GM21576 (cell line): ENCODE measurements around the gene SPATS1.

Source experiments
- ATAC-seq: cut with Tn5 transposase; IDR thresholded peaks from one replicate; pipeline ENCODE4 v1.9.1; 2021; ENCODE audit warnings: mild to moderate bottlenecking, moderate library complexity; ENCODE audit not compliant: unreplicated experiment

SPATS1 gene

GRCh38 chr6:44342489-44342888 lies at the start of gene SPATS1:
TSS of gene SPATS1 (plus strand) at chr6:44342650. CDS start at chr6:44343096, 446 bp downstream.
- ATAC-seq: no peak

- no peak for ATAC-seq
These were observed 49.6 kb upstream of the SPATS1 start for GRCh38 chr6:44292661-44293365.

DNA sequence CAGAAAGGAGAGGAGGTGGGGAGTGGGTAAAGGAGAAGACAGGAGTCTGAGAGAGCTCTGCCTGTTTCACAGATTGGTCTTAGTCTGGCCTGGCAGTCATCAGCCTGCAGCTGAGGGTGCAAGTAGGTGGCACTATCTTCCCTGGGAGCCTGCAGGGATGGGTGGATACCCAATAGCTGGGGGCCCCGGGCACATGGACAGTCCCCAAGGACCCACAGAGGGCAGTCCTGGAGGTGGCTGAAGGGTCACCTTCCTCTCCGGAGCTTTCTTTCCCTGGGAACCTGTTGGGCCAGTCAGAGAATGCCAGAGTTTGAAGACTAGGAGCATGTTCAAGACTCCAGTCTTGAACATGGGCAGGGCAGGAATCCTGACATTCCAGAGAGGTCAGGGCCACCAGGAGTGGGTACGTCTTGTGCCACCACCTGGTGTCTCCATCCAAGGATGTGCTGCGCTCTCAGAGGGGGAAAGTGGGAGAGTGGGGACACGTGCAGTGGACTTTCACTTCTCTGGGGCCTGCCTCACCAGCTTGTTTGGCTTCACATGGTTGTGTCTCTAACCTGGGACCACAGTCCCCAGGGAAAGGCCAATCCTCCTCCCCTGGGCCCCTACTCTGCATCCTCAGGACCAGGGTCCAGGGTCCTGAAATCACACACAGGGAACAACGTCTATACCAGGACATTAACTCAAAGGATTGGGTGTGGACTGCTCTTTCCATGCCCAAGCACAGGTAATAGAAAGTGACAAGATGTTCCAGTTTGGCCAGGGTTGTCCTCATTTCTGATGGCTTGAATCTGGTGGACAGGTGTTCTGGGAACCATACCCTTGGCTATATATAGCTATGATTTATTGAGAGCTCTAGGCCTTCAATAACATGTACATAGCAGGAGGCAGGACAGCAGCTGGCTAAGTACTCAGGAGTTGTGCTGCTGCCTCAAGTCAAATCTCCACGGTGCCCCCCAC lies 47.3 kb upstream of the SPATS1 start:
- ATAC-seq: no peak

GRCh38 chr6:44297063-44298038 lies 45.1 kb upstream of the SPATS1 start:
- ATAC-seq: no peak

- no peak for ATAC-seq
These were observed 44.2 kb upstream of the SPATS1 start for GRCh38 chr6:44298055-44298803.

DNA sequence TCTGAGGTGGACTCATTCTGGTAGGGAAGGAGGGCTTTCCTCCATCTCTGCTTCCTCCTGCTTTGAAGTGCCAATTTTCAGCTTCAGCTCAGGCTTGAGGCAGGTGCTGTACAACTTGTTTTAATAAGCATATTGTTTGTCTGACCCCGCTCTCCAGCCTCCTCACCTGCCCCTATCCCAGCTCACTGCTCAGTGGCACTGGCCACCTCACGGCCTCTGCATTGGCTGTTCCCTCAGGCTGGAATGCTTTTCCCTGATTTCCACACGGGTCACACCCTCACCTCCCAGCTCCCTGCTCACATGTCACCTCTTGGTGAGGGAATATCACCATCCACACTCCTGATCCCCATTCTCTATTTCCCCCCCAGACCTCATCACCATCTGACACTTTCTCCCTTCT lies 43.6 kb upstream of the SPATS1 start:
- ATAC-seq: no peak

DNA sequence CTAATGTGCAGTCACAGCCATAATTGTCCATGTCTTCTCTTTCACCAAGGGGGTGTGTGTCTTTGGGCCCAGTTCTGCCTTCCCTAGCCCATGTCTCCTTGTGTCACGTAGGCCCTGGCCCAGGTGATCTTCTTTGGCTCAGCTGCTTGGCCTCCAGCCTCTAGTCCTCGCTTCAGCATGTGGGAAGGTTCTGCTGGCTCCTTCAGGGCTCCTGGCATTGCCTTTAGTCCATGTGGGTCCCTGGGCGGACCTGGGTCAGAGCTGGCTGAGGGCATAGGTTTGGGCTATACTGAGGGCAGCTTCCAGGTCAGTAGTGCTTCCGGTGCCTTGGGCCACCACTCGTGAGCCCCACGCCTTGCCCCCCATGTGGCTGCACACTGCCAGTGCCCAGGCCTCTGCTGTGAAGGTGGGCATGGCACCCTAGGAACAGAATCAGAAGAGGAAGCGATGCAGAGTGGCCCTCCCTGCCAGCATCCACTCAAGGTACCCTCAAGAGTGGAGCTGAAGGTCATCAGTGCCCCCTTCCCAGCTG lies 42.1 kb upstream of the SPATS1 start:
- ATAC-seq: no peak

GRCh38 chr6:44301106-44301505 lies 41.3 kb upstream of the SPATS1 start:
- no peak for ATAC-seq

GRCh38 chr6:44301782-44302564 lies 40.5 kb upstream of the SPATS1 start:
- no peak for ATAC-seq

- no peak for ATAC-seq
These were observed 39.6 kb upstream of the SPATS1 start for GRCh38 chr6:44302856-44303255.

DNA sequence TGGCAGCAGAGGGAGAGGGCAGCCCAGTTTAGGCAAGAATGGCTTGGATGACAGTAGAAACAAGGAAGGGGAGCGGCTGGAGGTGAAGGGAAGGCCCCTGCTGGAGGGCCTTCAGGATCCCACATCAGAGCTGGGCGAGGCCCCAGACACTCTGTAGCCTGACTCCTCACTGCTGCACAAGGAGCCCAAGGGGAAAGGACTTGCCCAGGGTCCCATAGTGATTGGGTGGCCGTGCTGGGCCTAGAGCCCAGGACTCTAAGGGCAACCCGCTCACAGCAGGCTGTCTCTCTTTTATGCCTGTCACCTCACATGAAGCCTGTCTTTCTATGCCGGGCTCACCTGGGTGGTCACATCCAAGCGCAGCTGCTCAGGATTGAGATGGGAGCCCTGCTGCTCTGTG lies 38.6 kb upstream of the SPATS1 start:
- ATAC-seq: no peak

GRCh38 chr6:44304282-44305199 lies 37.9 kb upstream of the SPATS1 start:
- no peak for ATAC-seq

GRCh38 chr6:44305200-44305725 lies 37.2 kb upstream of the SPATS1 start:
- ATAC-seq: no peak

DNA sequence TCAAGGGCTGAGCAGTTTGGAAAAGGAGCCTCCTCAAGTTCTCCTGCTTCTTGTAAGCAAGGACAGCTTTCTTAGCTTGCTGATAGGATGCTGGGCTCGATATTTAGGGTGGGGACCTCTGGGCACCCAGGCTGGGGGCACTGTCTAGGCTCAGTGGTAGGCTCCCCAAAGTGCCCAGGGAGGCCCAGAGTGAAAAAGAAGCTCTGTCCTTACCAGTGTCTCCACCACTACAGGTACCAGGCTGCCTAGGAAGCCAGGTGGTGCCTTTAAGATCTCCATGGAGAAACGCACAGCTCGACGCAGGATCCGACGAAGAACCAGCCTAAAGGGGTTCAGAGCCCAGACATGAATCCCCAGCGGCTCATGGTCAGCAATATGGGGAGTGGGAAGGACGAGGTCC lies 35.7 kb upstream of the SPATS1 start:
- ATAC-seq: no peak

DNA sequence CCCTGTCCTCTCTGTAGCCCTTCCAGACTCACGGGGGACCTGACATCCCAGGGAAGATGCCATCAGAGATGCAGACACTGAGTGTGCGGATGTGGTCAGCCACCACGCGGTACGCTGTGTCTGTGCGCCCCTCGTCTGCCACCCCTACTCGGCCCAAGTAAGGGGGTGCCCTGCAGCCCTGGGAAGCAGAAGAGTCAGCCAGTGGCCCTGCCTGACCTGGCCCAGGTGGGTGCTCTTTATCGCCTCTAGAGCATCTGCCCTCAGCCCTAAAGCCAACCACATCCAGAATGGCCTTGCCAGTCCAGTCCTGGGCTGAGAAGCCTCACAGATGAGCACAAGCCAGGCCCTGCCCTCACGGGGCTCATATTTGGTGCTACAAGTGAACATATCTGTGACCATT lies 35.2 kb upstream of the SPATS1 start:
- ATAC-seq: no peak

DNA sequence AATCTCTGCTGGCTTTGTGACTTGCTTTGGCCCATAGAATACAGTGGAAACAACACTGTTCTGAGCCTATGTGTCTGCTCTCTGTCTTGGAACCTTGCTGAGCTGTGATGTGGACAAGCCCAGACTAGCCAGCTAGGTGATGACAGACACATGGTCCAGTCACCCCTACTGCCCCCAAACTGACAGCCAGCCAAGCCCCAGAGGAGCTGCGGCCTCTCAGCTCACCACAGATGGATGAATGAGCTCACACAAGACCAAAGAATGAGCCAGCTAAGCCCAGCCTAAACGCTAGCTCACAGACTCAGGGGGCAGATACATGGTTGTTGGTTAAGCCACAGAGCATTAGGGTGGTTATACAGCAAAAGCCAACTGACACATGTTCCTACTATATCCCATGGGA lies 33.4 kb upstream of the SPATS1 start:
- no peak for ATAC-seq

GRCh38 chr6:44309631-44310030 lies 32.8 kb upstream of the SPATS1 start:
- ATAC-seq: no peak

- no peak for ATAC-seq
These were observed 32.2 kb upstream of the SPATS1 start for GRCh38 chr6:44310241-44310640.
